HG03095 (cell line): ENCODE results near the gene C2orf15.
"Not testable (repeated sequence)": the region's sequence is repeated elsewhere in the genome, so short reads cannot be mapped to it uniquely, and the experiment has no call there.

Experiments used
- ATAC-seq: cut with Tn5 transposase; IDR thresholded peaks from one replicate; pipeline ENCODE4 v1.9.1; 2021; ENCODE audit warnings: moderate library complexity; ENCODE audit not compliant: unreplicated experiment

The C2orf15 gene

GRCh38 chr2:99159594-99159993 is 18.1 kb downstream of the C2orf15 start:
- ATAC-seq = no peak

GRCh38 chr2:99166218-99166617 is 24.7 kb downstream of the C2orf15 start:
- ATAC-seq = no peak

- no peak for ATAC-seq
Measured at GRCh38 chr2:99169534-99169933, 28.0 kb downstream of the C2orf15 start.

DNA sequence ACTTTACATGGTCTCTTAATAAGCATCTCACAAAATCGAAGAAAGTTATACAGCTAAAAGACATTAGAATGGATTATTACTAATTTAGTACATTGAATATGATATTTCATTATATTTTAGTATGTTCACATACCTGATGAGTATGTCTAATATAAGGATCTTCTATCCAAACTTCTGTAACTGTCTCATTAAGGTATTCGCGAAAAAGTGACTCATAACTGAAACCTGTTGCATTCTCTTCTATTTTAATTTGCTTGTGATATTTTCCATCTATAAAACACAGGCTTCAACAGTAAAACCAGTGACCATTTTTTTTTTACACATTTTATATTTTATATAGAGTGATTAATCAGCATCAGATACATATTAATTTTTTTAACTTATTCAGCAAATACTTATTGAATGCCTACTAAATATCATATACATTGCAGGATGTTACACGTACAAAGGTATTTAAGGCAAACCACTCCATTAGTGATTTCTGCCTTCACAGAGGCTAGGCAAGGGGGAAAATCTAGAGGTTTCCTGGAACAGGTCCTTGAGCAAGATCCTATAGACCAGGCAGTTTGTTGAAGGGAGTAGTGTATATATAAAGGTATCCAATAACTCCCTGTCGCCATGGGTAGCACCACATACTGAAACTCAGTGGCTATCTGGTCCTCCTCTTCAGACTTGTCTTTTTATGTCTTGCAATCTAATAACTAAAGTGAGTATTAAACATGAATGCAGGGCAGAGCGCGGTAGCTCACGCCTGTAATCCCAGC is 30.1 kb downstream of the C2orf15 start:
- ATAC-seq = no peak

DNA sequence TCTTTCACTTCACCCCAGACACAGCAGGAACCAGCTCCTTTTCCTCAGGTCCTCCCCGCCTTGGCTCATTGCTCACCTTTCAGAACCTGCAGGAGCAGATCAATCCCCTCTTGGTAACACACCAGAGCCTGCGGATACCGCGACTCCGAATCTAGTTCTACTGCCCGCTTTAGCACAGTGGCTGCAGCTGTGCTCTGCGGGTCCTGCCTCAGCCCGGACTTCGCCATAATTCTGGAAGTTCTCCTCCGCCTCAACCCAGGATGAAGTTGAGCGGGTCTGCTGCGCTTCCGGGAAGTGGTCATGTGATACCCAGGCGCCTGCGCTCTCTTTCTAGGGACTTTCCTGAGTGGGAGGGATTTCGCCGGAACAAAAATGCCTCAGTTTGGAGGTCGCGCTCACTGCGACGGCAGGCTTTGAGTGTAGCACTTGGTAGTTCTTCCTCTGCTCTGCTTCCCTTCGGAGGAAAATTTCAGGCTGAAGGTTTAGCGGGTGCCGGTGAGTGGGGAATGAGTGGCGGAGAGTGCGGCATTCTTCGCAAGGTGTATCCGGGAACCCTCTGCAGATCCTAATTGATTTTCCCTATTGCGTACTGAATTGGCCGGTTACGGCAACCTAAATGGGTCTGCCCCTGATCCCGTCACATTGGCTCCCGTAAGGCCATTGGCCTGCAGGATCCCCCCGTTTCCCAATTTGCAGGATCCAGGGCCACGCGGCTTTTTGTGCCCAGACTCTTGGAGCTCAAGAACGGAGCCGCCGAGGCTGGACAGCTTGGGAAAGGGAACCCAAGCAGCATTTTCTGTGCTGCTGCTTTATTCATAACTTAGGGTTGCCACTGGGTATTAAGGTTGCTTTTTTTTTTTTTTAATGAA is 39.5 kb downstream of the C2orf15 start, which contains the start of the genes MITD1 and MRPL30:
Gene MITD1 (minus strand): TSS at position 304 of the 869 bp plus-strand sequence. CDS start 77 bp downstream, at position 227.
Gene MRPL30 (plus strand): TSS at position 430 of the 869 bp plus-strand sequence. CDS start 5,020 bp downstream, outside the sequence.
- peak; percentile 86 for ATAC-seq

- no peak for ATAC-seq
Measured at GRCh38 chr2:99181624-99182000, 40.1 kb downstream of the C2orf15 start.

- no peak for ATAC-seq
Measured at GRCh38 chr2:99183025-99183424, 41.5 kb downstream of the C2orf15 start.

DNA sequence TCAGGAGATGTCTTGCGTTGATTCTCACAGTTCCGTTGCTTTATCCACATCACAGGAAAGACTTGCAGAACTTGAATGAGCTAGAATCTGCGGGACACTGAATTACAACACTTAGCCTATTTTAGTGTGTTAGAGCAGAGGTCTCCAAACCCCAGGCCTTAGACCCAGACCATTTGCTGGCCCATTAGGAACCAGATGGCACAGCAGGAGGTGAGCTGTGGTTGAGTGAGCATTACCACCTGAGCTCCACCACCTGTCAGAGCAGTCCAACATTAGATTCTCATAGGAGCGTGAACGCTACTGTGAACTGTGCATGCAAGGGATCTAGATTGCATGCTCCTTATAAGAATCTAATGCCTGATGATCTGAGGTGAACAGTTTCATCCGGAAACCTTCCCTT is 43.3 kb downstream of the C2orf15 start:
- ATAC-seq = no peak

GRCh38 chr2:99187011-99187410 is 45.5 kb downstream of the C2orf15 start:
- ATAC-seq = no peak

DNA sequence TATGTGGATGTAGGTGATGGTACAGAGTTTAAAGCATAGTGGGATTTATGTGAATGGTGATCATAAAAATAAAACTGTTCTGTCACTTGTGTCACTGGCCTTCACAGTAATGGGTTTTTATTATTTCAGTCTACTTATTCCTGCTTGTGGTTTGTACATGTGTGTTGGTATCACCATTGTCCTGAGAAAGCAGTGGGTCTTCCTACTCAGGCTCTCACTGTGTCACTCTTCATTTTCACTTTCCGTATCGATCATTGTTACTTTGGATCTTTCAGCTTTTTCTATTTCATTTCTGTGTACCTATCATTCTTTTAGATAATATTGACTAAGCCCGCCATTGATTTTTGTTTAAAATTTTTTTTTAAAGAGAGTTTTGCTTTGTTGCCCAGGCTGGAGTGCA is 46.9 kb downstream of the C2orf15 start:
- ATAC-seq = no peak

DNA sequence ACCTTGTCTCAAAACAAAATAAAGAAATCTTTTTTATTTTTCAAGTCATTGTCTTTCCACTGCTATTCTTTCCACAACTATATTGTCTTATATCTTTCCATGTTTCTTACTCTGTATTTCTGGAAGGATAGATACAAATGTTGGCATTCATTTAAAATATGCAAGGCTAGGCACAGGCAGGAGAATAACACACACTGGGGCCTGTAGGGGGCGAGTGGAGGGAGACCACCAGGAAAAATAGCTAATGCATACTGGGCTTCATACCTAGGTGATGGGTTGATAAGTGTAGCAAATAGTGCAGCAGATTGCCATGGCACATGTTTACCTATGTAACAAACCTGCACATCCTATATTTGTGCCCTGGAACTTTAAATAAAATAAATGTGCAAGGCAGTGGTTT is 49.0 kb downstream of the C2orf15 start:
- no peak for ATAC-seq

GRCh38 chr2:99192364-99192763 is 50.9 kb downstream of the C2orf15 start:
- not testable (repeated sequence) for ATAC-seq

DNA sequence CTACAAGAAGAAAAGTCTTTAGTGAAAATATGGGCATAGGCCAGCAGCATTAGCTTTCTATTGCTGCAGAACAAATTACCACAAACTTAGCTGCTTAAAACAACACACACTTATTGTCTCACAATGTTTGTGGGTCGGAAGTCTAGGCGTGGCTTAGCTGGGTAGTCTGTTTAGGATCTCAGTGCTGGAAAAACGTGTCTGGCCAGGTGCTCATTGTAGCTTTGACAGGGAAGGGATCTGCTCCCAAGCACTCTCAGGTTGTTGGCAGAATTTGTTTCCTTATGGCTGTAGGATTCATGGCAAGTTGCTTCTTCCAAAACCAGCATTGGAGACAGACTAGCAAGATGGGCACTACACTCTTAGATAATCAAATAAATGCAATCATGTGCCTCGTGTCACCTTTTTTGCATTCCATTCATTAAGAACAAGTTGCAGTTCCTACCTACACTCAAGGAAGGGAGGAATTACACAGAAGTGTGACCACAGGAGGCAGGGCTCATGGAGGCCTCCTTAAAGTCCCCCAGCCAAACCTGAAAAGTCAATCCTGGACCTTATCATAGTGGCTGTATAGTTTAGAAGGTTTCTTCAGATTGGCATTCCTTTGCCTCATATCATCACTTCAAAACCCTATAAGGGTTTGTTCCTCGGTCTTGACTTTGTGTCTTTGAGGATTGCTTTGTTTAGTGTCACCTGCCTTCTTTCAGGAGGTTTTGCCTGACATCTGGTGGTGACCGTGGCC is 56.8 kb downstream of the C2orf15 start:
- no peak for ATAC-seq

GRCh38 chr2:99200076-99200800 is 58.7 kb downstream of the C2orf15 start:
- no peak for ATAC-seq
